Adrenal gland (tissue), 12 donors: ENCODE data around the gene SFT2D3. TPM values are rescaled to one million over a fixed set of nuclear protein-coding genes. Genes with fewer than 3 reads are reported as not detected.

ENCODE experiments used
- DNase-seq, 7 donors: peaks; one replicate each; pipeline ENCODE4 v3.0.0-alpha.2; 2019 to 2020
- H3K27ac ChIP-seq, 5 donors: fragments of 200-600 bp; sonication (generic) in 4 of 5; 1 replicate in 3 of 5; 2 replicates in 2 of 5; pipeline versions ENCODE4 v1.5.1 to v1.8.0; 2016 to 2020; ENCODE audit warnings: mild to moderate bottlenecking in 1 of 5
- H3K27me3 ChIP-seq: fragments of 200-600 bp; 2 replicates; pipeline ENCODE4 v1.8.0; 2021
- H3K36me3 ChIP-seq, 2 donors: fragments of 200-600 bp; replicated peaks in 1 of 2; 1 replicate in 1 of 2; 2 replicates in 1 of 2; pipeline versions ENCODE4 v1.5.1 to v1.8.0; 2018 to 2022
- H3K4me1 ChIP-seq, 2 donors: fragments of 200-600 bp; replicated peaks in 1 of 2; 1 replicate in 1 of 2; 2 replicates in 1 of 2; pipeline versions ENCODE4 v1.5.1 to v1.8.0; 2018 to 2021
- H3K4me3 ChIP-seq, 4 donors: fragments of 200-600 bp; sonication (generic) in 3 of 4; one replicate each; pipeline ENCODE4 v1.5.1; 2016 to 2018
- H3K9me3 ChIP-seq, 3 donors: fragments of 200-600 bp; sonication (generic) in 1 of 3; replicated peaks in 1 of 3; 1 replicate in 2 of 3; 2 replicates in 1 of 3; pipeline versions ENCODE4 v1.5.1 to v1.8.0; 2016 to 2021
- CTCF ChIP-seq, 6 experiments: fragments of 450-650 bp in 4 of 6; fragments of 200-600 bp in 2 of 6; sonication (generic) in 1 of 6; IDR thresholded peaks; 1 replicate in 5 of 6; 2 replicates in 1 of 6; pipeline versions ENCODE4 v1.5.1 to v1.8.0; 2016 to 2021; ENCODE audit warnings: antibody characterized with exemption in 6 of 6, mild to moderate bottlenecking in 2 of 6, moderate library complexity in 1 of 6
- POLR2A ChIP-seq, 2 donors: fragments of 450-650 bp; IDR thresholded peaks; one replicate each; pipeline ENCODE4 v1.6.1; 2017; ENCODE audit warnings: antibody characterized with exemption in 2 of 2, mild to moderate bottlenecking in 2 of 2, moderate library complexity in 1 of 2
- WGBS, 4 donors: extraction: QIAGEN DNeasy Blood & Tissue Kit in 2 of 4; methylation state at CpG; one replicate each; pipeline versions ENCODE4 v1.1.5 to v1.1.7; 2013 to 2017; 5-methylcytosine and 5-hydroxymethylcytosine counted together
- intact Hi-C, 2 donors: fragments of 100-400 bp; cut with DNase I; formaldehyde crosslinking; loops; one replicate each; pipeline versions ENCODE4 v1.14.1 to v1.15.0; 2022 to 2023
- polyA plus RNA-seq, 3 donors: library from polyadenylated mRNA; stranded (reverse); fragments of 200-250 nt in 2 of 3; fragments of 350-450 nt in 1 of 3; fragmentation: Illumina TruSeq in 1 of 3; extraction: RNeasy Lipid Tissue Mini Kit (QIAGEN cat#74804) in 1 of 3; gene quantifications; one replicate each; pipeline ENCODE4 v1.2.3, GENCODE V29; 2013 to 2014
- total RNA-seq, 9 donors: library from RNA; depleted of rRNA in 4 of 9; stranded (reverse); fragments of >200 nt in 4 of 9; fragments of 120-200 nt in 1 of 9; fragmentation: NEBNext Ultra II Directional in 1 of 9; extraction: Animal tissue kit (Norgen Biotek cat#: 25700) in 1 of 9; gene quantifications; one replicate each; pipeline versions ENCODE4 v1.1.0 to v1.2.4, GENCODE V29; 2013 to 2023
- donor health status: healthy with polysubstance abuse.
- donor health status: Bipolar disorder and iron deficiency.
- donor health status: DM: yes; HTN: yes; CAD: no.
- donor health status: DM: no; HTN: no; CAD: no.
- donor health status: DM: no; HTN: no; CAD: no.
- donor health status: DM: yes; HTN: yes; CAD: no.

Gene SFT2D3
- total and polyA plus RNA-seq, 12 donors = 4.3 to 12.2 (median 6.4) TPM

- TF ChIP-seq CTCF (IDR thresholded peaks at IDR 0.05) (no peak), POLR2A (IDR thresholded peaks at IDR 0.05) (no peak)
- Histone ChIP-seq H3K4me1 (no peaks in the 10 kb centered on the region), H3K9me3 (no peaks in the 10 kb centered on the region), H3K27me3 (no peaks in the 10 kb centered on the region), H3K36me3 (peaks cover 0 to under 1% of the 10 kb centered on the region in 2 donors), H3K4me3 (no peak overlapping the region), H3K27ac (no peak overlapping the region)
- intact Hi-C loops = no loop called here
- DNase-seq = no peak
These were observed 52.1 kb downstream of the SFT2D3 start for GRCh38 chr2:127753374-127753773.

- Histone ChIP-seq H3K36me3 (no peaks in the 10 kb centered on the region), H3K27ac (no peak overlapping the region), H3K4me3 (no peak overlapping the region), H3K4me1 (no peaks in the 10 kb centered on the region), H3K27me3 (no peaks in the 10 kb centered on the region), H3K9me3 (no peaks in the 10 kb centered on the region)
- TF ChIP-seq CTCF (IDR thresholded peaks at IDR 0.05) (no peak), POLR2A (IDR thresholded peaks at IDR 0.05) (no peak)
- no peak for DNase-seq
- 89 to 93% (median 91%) methylated on average over 8 of the region's 8 CpGs for WGBS, 4 donors
- intact Hi-C loops = no loop called here
These were observed 52.9 kb downstream of the SFT2D3 start for GRCh38 chr2:127754186-127754585.

Other genes starting within 250 kb of the SFT2D3 start
- 10 to 100 TPM; 17.8 to 51.9 (median 23.0) TPM for gene IWS1, start 175.0 kb upstream of the SFT2D3 start, total RNA-seq
- 10 to 100 TPM; 21.7 to 39.0 (median 32.9) TPM for gene IWS1, start 175.0 kb upstream of the SFT2D3 start, polyA plus RNA-seq
- under 1 TPM in 8 of 9 donors, not detected in 1; 0.13 to 0.96 (median 0.27) TPM for gene MYO7B, start 165.8 kb upstream of the SFT2D3 start, total RNA-seq
- 1 to 10 TPM in 1 of 3 donors, under 1 TPM in 2; 0.16 to 1.5 (median 0.84) TPM for gene MYO7B, start 165.8 kb upstream of the SFT2D3 start, polyA plus RNA-seq
- gene GPR17, start 55.3 kb upstream of the SFT2D3 start, total RNA-seq = under 1 TPM in 2 of 9 donors, not detected in 7; 0.11 to 0.17 TPM
- 1 to 10 TPM in 1 of 3 donors, under 1 TPM in 1, not detected in 1; 0.54 to 2.0 TPM for gene GPR17, start 55.3 kb upstream of the SFT2D3 start, polyA plus RNA-seq
- gene LIMS2, start 26.0 kb upstream of the SFT2D3 start, total RNA-seq = 10 to 100 TPM in 7 of 9 donors, 1 to 10 TPM in 2; 1.4 to 32.3 (median 15.7) TPM
- 100 to 1,000 TPM in 2 of 3 donors, 1 to 10 TPM in 1; 3.8 to 142 (median 107) TPM for gene LIMS2, start 26.0 kb upstream of the SFT2D3 start, polyA plus RNA-seq
- 10 to 100 TPM; 13.8 to 59.8 (median 44.2) TPM for gene WDR33, start 109.7 kb downstream of the SFT2D3 start, total RNA-seq
- 10 to 100 TPM; 15.0 to 42.7 (median 15.1) TPM for gene WDR33, start 109.7 kb downstream of the SFT2D3 start, polyA plus RNA-seq
- 10 to 100 TPM; 10.9 to 45.3 (median 27.5) TPM for gene POLR2D, start 156.7 kb downstream of the SFT2D3 start, total RNA-seq
- gene POLR2D, start 156.7 kb downstream of the SFT2D3 start, polyA plus RNA-seq = 10 to 100 TPM in 2 of 3 donors, 1 to 10 TPM in 1; 9.6 to 28.6 (median 10.5) TPM
- 10 to 100 TPM in 6 of 9 donors, 1 to 10 TPM in 3; 7.2 to 18.3 (median 11.7) TPM for gene AMMECR1L, start 184.5 kb downstream of the SFT2D3 start, total RNA-seq
- 10 to 100 TPM; 12.5 to 16.2 (median 14.5) TPM for gene AMMECR1L, start 184.5 kb downstream of the SFT2D3 start, polyA plus RNA-seq